ENCODE measurements around the gene EML2. TPM values are rescaled to one million over a fixed set of nuclear protein-coding genes. Genes with fewer than 3 reads are reported as not detected.

EML2 gene
- total and polyA plus RNA-seq, 2 of the 8 experiments (the other 6 are each of a cell fraction or from before 2014, with no cell fraction given), result 28.8 to 29.4 TPM

DNA sequence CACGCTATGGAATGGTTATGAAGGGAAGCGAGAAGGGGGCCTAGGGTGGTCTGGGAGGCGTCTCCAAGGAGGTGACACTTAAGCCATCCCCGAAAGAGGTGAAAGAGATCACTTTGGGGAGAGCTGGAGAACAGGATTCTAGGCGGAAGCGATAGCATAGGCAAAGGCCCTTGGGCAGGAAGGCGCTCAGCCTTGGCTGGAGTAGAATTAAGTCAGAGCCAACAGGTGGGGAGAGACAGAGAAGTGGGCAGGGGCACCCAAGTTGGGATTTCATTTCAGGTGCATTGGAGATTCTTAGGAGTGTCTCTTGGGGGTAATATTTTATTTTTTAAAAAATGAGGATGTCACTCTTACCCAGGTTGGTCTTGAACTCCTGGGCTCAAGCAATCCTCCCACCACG lies 42.9 kb upstream of the EML2 start (continued):
- TF ChIP-seq, protein P1, sequence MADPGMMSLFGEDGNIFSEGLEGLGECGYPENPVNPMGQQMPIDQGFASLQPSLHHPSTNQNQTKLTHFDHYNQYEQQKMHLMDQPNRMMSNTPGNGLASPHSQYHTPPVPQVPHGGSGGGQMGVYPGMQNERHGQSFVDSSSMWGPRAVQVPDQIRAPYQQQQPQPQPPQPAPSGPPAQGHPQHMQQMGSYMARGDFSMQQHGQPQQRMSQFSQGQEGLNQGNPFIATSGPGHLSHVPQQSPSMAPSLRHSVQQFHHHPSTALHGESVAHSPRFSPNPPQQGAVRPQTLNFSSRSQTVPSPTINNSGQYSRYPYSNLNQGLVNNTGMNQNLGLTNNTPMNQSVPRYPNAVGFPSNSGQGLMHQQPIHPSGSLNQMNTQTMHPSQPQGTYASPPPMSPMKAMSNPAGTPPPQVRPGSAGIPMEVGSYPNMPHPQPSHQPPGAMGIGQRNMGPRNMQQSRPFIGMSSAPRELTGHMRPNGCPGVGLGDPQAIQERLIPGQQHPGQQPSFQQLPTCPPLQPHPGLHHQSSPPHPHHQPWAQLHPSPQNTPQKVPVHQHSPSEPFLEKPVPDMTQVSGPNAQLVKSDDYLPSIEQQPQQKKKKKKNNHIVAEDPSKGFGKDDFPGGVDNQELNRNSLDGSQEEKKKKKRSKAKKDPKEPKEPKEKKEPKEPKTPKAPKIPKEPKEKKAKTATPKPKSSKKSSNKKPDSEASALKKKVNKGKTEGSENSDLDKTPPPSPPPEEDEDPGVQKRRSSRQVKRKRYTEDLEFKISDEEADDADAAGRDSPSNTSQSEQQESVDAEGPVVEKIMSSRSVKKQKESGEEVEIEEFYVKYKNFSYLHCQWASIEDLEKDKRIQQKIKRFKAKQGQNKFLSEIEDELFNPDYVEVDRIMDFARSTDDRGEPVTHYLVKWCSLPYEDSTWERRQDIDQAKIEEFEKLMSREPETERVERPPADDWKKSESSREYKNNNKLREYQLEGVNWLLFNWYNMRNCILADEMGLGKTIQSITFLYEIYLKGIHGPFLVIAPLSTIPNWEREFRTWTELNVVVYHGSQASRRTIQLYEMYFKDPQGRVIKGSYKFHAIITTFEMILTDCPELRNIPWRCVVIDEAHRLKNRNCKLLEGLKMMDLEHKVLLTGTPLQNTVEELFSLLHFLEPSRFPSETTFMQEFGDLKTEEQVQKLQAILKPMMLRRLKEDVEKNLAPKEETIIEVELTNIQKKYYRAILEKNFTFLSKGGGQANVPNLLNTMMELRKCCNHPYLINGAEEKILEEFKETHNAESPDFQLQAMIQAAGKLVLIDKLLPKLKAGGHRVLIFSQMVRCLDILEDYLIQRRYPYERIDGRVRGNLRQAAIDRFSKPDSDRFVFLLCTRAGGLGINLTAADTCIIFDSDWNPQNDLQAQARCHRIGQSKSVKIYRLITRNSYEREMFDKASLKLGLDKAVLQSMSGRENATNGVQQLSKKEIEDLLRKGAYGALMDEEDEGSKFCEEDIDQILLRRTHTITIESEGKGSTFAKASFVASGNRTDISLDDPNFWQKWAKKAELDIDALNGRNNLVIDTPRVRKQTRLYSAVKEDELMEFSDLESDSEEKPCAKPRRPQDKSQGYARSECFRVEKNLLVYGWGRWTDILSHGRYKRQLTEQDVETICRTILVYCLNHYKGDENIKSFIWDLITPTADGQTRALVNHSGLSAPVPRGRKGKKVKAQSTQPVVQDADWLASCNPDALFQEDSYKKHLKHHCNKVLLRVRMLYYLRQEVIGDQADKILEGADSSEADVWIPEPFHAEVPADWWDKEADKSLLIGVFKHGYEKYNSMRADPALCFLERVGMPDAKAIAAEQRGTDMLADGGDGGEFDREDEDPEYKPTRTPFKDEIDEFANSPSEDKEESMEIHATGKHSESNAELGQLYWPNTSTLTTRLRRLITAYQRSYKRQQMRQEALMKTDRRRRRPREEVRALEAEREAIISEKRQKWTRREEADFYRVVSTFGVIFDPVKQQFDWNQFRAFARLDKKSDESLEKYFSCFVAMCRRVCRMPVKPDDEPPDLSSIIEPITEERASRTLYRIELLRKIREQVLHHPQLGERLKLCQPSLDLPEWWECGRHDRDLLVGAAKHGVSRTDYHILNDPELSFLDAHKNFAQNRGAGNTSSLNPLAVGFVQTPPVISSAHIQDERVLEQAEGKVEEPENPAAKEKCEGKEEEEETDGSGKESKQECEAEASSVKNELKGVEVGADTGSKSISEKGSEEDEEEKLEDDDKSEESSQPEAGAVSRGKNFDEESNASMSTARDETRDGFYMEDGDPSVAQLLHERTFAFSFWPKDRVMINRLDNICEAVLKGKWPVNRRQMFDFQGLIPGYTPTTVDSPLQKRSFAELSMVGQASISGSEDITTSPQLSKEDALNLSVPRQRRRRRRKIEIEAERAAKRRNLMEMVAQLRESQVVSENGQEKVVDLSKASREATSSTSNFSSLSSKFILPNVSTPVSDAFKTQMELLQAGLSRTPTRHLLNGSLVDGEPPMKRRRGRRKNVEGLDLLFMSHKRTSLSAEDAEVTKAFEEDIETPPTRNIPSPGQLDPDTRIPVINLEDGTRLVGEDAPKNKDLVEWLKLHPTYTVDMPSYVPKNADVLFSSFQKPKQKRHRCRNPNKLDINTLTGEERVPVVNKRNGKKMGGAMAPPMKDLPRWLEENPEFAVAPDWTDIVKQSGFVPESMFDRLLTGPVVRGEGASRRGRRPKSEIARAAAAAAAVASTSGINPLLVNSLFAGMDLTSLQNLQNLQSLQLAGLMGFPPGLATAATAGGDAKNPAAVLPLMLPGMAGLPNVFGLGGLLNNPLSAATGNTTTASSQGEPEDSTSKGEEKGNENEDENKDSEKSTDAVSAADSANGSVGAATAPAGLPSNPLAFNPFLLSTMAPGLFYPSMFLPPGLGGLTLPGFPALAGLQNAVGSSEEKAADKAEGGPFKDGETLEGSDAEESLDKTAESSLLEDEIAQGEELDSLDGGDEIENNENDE (IDR thresholded peaks at IDR 0.05; ENCODE audit: insufficient replicate concordance, low read length), result no peak
- no peak for TF ChIP-seq BCL11A (IDR thresholded peaks at IDR 0.05; ENCODE audit: low read depth in 2 of 2, low read length in 2 of 2)
- TF ChIP-seq EP300 (IDR thresholded peaks at IDR 0.05; ENCODE audit: borderline replicate concordance in 1 of 2, low read depth in 2 of 2, low read length in 2 of 2), result no peak
- TF ChIP-seq CBX5 (IDR thresholded peaks at IDR 0.05; ENCODE audit: low read depth, low read length), result no peak
- no peak for TF ChIP-seq HDAC6 (IDR thresholded peaks at IDR 0.05; ENCODE audit: low read depth, low read length)
- TF ChIP-seq NRF1 (IDR thresholded peaks at IDR 0.05; ENCODE audit: low read depth, low read length), result no peak

Measured in H1 (cell line).